Measurements from ENCODE around the gene AQP6. TPM values are rescaled to one million over a fixed set of nuclear protein-coding genes. Genes with fewer than 3 reads are reported as not detected.

AQP6 gene
- total and polyA plus RNA-seq, 12 donors = 0.20 to 1.1 (median 0.28) TPM; not detected in 8

- Histone ChIP-seq H3K36me3 (replicated peaks in 1 of 2) (no peaks in the 10 kb centered on the region), H3K27ac (peak overlapping the region in 1 of 5 donors; percentile 34), H3K4me3 (no peak overlapping the region), H3K27me3 (no peaks in the 10 kb centered on the region), H3K9me3 (replicated peaks in 1 of 3) (no peaks in the 10 kb centered on the region), H3K4me1 (replicated peaks in 1 of 2) (peaks cover 0 to 7% of the 10 kb centered on the region in 2 donors)
- 60 to 80% (median 72%) methylated on average over 17 to 37 of the region's 37 CpGs for WGBS, 4 donors
- no peak for TF ChIP-seq POLR2A (IDR thresholded peaks at IDR 0.05)
- no peak for TF ChIP-seq CTCF (IDR thresholded peaks at IDR 0.05)
- intact Hi-C loops (cut with DNase I) = loop anchor here in 1 of 2 donors (10.0 kb wide), 1 partner anchor 97 kb away; no protein-coding TSS in a partner anchor
- no peak for DNase-seq
Observed at GRCh38 chr12:49961993-49962764, 10.6 kb upstream of the AQP6 start.

GRCh38 chr12:49962861-49963765 lies 9.6 kb upstream of the AQP6 start:
- TF ChIP-seq CTCF (IDR thresholded peaks at IDR 0.05) (no peak), POLR2A (IDR thresholded peaks at IDR 0.05) (no peak)
- DNase-seq = peak; percentile 76 to 87 (median 82)
- Histone ChIP-seq H3K27me3 (no peaks in the 10 kb centered on the region), H3K4me3 (no peak overlapping the region), H3K36me3 (replicated peaks in 1 of 2) (no peaks in the 10 kb centered on the region), H3K9me3 (replicated peaks in 1 of 3) (no peaks in the 10 kb centered on the region), H3K4me1 (replicated peaks in 1 of 2) (peaks cover 5 to 13% of the 10 kb centered on the region in 2 donors), H3K27ac (no peak overlapping the region)
- 67 to 75% (median 70%) methylated on average over 16 to 21 of the region's 21 CpGs for WGBS, 4 donors
- intact Hi-C loops (cut with DNase I) = loop anchor here in 1 of 2 donors (10.0 kb wide), 1 partner anchor 98 kb away; no protein-coding TSS in a partner anchor

GRCh38 chr12:49963976-49964815 lies 8.6 kb upstream of the AQP6 start:
- Histone ChIP-seq H3K27ac (no peak overlapping the region), H3K36me3 (replicated peaks in 1 of 2) (no peaks in the 10 kb centered on the region), H3K9me3 (replicated peaks in 1 of 3) (no peaks in the 10 kb centered on the region), H3K27me3 (no peaks in the 10 kb centered on the region), H3K4me3 (no peak overlapping the region), H3K4me1 (replicated peaks in 1 of 2) (peaks cover 5 to 13% of the 10 kb centered on the region in 2 donors)
- intact Hi-C loops (cut with DNase I) = loop anchor here in 1 of 2 donors (10.0 kb wide), 1 partner anchor 99 kb away; no protein-coding TSS in a partner anchor
- TF ChIP-seq POLR2A (IDR thresholded peaks at IDR 0.05) (no peak), CTCF (IDR thresholded peaks at IDR 0.05) (no peak)
- 83 to 91% (median 89%) methylated on average over 13 to 17 of the region's 17 CpGs for WGBS, 4 donors
- DNase-seq = no peak
